Measurements from ENCODE around the gene CDK2AP2. TPM values are rescaled to one million over a fixed set of nuclear protein-coding genes. Genes with fewer than 3 reads are reported as not detected.

The CDK2AP2 gene
- total and polyA plus RNA-seq, 9 of the 15 experiments (the other 6 are each of a cell fraction or from before 2014, with no cell fraction given): 4.4 to 47.4 (median 21.7) TPM

DNA sequence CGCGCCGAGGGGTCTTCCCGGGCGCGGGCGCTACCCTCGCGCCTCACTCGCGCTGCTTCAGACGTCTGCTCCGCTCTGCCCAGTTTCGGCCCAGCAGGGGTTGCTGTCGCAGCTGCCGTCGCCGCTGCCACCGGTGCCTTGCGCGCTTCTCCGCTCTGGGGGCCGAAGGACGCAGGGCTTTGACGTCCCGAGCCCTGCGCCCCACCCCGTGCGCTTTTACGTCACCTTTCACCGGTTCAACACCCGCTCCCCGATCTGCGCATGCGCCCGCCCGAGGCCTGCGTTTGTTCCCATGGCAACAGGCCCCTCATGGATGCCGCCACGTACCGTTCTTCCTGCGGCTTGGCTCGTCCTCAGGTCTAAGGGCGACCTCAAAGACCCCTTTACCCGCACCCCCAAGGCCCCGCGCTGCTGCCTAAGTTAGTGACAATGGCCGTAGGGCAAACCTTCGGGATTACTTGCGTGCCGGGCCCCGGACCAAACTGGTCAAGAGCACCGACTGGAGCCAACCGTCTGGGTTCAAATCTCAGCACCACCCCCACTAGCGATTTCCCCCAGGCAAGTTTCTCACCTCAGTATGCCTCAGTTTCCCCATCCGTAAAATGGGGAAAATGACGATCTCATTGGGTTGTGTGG, 642 bp upstream of the CDK2AP2 start (continued):
- TF ChIP-seq, protein P1, sequence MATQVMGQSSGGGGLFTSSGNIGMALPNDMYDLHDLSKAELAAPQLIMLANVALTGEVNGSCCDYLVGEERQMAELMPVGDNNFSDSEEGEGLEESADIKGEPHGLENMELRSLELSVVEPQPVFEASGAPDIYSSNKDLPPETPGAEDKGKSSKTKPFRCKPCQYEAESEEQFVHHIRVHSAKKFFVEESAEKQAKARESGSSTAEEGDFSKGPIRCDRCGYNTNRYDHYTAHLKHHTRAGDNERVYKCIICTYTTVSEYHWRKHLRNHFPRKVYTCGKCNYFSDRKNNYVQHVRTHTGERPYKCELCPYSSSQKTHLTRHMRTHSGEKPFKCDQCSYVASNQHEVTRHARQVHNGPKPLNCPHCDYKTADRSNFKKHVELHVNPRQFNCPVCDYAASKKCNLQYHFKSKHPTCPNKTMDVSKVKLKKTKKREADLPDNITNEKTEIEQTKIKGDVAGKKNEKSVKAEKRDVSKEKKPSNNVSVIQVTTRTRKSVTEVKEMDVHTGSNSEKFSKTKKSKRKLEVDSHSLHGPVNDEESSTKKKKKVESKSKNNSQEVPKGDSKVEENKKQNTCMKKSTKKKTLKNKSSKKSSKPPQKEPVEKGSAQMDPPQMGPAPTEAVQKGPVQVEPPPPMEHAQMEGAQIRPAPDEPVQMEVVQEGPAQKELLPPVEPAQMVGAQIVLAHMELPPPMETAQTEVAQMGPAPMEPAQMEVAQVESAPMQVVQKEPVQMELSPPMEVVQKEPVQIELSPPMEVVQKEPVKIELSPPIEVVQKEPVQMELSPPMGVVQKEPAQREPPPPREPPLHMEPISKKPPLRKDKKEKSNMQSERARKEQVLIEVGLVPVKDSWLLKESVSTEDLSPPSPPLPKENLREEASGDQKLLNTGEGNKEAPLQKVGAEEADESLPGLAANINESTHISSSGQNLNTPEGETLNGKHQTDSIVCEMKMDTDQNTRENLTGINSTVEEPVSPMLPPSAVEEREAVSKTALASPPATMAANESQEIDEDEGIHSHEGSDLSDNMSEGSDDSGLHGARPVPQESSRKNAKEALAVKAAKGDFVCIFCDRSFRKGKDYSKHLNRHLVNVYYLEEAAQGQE (IDR thresholded peaks at IDR 0.05; ENCODE audit: borderline replicate concordance): no peak
- TF ChIP-seq, protein P1 (CRISPR knock-in tag; IDR thresholded peaks at IDR 0.05; ENCODE audit: low read depth): peak; percentile 63; the same call in 1 of the 2 replicates
- TF ChIP-seq HLTF (IDR thresholded peaks at IDR 0.05) (no peak), ZKSCAN3 (CRISPR knock-in tag; IDR thresholded peaks at IDR 0.05) (no peak), ZNF57 (CRISPR knock-in tag; IDR thresholded peaks at IDR 0.05) (no peak), SNIP1 (IDR thresholded peaks at IDR 0.05; ENCODE audit: low read depth) (no peak), NRF1 (conservative IDR thresholded peaks at IDR 0.05 in 1 of 2, IDR thresholded peaks at IDR 0.05 in 1 of 2) (peak; percentile 98), ZNF146 (CRISPR knock-in tag; IDR thresholded peaks at IDR 0.05; ENCODE audit: unreplicated experiment) (no peak), HNRNPH1 (optimal IDR thresholded peaks at IDR 0.05; ENCODE audit: low read depth, low read length) (no peak), HDAC1 (IDR thresholded peaks at IDR 0.05) (peak in 1 of 2 experiments; percentile 95; a peak in 2 of 4 replicates), POLR3G (IDR thresholded peaks at IDR 0.05; ENCODE audit: extremely low read depth, insufficient read length, insufficient replicate concordance) (no peak), CBFA2T3 (IDR thresholded peaks at IDR 0.05) (no peak), ZNF197 (CRISPR knock-in tag; IDR thresholded peaks at IDR 0.05; ENCODE audit: low read depth) (no peak)
- TF ChIP-seq, protein P2, sequence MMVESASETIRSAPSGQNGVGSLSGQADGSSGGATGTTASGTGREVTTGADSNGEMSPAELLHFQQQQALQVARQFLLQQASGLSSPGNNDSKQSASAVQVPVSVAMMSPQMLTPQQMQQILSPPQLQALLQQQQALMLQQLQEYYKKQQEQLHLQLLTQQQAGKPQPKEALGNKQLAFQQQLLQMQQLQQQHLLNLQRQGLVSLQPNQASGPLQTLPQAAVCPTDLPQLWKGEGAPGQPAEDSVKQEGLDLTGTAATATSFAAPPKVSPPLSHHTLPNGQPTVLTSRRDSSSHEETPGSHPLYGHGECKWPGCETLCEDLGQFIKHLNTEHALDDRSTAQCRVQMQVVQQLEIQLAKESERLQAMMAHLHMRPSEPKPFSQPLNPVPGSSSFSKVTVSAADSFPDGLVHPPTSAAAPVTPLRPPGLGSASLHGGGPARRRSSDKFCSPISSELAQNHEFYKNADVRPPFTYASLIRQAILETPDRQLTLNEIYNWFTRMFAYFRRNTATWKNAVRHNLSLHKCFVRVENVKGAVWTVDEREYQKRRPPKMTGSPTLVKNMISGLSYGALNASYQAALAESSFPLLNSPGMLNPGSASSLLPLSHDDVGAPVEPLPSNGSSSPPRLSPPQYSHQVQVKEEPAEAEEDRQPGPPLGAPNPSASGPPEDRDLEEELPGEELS (CRISPR knock-in tag; IDR thresholded peaks at IDR 0.05; ENCODE audit: borderline replicate concordance): no peak
- TF ChIP-seq, protein P3, sequence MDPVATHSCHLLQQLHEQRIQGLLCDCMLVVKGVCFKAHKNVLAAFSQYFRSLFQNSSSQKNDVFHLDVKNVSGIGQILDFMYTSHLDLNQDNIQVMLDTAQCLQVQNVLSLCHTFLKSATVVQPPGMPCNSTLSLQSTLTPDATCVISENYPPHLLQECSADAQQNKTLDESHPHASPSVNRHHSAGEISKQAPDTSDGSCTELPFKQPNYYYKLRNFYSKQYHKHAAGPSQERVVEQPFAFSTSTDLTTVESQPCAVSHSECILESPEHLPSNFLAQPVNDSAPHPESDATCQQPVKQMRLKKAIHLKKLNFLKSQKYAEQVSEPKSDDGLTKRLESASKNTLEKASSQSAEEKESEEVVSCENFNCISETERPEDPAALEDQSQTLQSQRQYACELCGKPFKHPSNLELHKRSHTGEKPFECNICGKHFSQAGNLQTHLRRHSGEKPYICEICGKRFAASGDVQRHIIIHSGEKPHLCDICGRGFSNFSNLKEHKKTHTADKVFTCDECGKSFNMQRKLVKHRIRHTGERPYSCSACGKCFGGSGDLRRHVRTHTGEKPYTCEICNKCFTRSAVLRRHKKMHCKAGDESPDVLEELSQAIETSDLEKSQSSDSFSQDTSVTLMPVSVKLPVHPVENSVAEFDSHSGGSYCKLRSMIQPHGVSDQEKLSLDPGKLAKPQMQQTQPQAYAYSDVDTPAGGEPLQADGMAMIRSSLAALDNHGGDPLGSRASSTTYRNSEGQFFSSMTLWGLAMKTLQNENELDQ (CRISPR knock-in tag; IDR thresholded peaks at IDR 0.05; ENCODE audit: borderline replicate concordance): no peak
